HG03342 (cell line): Measurements from ENCODE around the gene ZNF79.

Experiments
- ATAC-seq: cut with Tn5 transposase; IDR thresholded peaks from one replicate; pipeline ENCODE4 v1.9.1; 2021; ENCODE audit warnings: mild to moderate bottlenecking, moderate library complexity; ENCODE audit not compliant: unreplicated experiment

The ZNF79 gene

DNA sequence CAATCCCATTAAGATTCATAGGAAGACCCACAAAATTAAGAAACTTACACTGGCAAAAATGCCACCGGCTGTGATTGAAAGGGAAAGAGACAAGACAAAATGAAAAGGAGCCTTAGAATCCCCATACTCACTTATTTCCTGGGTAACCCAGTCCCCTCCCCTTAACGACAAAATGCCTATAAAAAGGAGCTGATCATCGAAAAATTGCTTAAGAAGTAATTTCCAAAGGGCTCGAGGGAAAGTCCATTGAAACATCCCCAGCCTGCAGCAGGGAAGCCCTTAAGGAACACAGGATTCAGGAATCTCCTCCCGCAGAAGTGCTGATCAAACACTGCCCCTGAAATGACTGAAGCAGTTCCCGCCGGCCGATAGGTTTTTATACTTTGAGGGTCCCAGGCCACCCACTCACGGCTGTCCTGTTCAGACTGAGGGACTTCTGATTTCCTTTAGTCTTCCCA lies 677 bp upstream of the ZNF79 start:
- peak; percentile 1 for ATAC-seq

DNA sequence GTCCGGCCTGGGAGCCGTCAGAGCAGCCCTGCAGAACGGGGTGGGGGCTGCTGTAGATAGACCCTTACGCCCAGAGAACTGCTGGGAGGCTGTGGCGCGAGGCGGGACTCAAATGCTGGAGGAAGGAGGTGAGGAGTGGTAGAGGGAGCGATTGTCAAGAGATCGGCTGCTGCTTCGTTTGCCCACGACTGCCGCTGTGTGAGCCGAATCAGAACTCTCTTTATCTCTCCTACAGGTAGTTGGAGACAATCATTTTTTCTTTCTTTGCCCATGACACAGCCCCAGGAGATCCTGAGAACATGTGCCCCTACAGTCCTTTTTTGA lies 456 bp downstream of the ZNF79 start:
- ATAC-seq, result peak; percentile 20

DNA sequence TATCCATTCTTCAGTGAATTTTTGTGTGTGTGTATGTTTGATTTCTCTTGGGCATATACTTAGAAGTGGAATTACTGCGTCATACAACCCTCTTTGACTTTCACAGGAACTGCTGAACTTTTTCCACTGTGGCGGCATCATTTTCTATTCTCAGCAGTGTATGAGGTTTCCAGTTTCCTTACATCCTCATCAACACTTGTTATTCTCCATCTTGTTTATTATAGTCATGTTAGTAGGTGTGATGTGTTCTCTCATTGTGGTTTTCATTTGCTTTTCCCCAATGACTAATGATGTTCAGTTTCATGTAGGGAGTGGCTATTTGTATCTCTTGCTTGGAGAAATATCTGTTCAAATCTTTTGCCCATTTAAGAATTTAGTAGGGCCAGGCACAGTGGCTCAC lies 2.6 kb downstream of the ZNF79 start:
- no peak for ATAC-seq

DNA sequence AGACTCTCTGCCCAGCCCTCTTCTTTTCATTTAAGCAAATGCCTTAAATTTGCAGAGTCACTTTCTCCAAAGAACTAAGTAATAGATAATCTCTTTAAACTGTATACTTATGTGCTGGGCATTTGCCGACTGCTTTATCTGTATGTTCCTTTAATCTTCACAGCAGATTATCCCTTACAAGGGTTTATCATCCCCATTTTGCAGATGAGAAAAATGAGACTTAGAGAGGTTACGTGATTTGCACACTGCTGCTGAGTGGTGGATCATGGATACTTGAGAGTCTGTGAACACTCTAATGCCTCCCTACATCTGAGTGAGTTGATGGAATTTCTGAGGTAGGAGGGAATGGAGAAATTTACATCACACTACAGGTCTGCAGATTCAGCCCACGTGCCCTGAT lies 4.2 kb downstream of the ZNF79 start:
- ATAC-seq, result no peak

DNA sequence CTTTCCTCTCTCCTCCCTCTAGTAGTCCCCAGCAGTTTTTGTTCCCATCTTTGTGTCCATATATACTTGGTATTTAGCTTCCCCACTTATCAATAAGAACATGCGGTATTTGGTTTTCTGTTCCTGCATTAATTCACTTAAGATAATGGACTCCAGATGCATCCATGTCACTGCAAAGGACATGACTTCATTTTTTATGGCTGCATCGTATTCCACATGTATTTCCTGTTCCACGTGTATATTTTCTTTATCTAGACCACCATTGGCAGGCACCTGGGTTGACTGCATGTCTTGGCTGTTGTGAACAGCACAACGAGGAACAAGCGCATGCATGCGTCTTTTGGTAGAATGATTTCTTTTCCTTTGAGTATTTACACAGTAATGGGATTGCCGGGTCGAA lies 6.2 kb downstream of the ZNF79 start:
- no peak for ATAC-seq

DNA sequence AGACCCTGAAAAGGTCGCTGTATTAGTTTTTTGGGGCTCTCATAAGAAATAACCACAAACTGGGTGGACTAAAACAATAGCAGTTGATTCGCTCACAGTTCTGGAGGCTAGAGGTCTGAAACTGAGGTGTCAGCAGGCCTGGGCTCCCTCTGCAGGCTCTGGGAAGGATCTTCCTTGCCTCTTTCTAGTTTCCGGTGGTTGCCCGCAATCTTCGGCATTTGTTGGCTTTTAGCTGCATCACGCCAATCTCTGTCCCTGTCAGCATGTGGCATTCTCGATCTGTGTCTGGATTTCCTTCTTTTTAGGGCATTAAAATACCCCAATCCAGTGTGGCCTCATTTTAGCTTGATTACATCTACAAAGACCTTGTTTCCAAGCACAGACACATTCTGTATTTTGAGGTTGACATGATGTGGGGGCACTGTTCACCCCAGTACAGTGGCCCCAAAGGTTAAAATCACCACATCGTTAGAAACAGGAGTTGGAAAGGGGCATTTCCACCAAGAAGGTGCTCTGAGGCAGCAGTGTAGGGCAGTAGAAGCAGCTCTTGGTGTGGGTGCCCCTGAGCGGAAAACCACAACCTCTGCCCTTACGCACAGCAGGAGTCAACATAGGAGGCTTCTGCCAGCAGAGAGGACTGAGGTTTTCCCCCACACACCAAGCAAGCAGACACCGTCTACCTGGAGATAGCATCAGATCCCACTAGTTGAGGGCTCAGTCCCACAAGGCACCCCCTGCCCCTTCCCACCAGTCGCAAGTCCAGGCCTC lies 13.5 kb downstream of the ZNF79 start:
- no peak for ATAC-seq

DNA sequence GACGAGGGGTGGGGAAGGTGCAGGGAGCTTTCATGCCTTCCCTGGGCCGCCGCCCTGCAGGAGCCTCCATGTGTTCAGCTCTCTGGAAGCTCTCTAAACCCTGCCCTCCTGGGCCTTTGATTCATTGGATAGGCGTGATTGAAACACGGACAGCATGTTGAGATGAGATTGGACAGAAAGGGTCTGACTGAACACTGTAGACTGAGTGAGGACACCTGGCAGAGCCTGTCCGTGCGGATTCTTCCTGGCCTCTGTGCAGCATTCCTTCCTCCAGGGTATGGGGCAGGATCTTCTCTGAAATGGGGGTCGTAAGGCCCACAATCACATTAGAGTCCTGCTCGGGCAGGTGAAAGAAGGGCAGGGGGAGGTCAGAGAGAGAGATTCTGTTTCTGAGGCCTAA lies 14.2 kb downstream of the ZNF79 start:
- ATAC-seq, result no peak

DNA sequence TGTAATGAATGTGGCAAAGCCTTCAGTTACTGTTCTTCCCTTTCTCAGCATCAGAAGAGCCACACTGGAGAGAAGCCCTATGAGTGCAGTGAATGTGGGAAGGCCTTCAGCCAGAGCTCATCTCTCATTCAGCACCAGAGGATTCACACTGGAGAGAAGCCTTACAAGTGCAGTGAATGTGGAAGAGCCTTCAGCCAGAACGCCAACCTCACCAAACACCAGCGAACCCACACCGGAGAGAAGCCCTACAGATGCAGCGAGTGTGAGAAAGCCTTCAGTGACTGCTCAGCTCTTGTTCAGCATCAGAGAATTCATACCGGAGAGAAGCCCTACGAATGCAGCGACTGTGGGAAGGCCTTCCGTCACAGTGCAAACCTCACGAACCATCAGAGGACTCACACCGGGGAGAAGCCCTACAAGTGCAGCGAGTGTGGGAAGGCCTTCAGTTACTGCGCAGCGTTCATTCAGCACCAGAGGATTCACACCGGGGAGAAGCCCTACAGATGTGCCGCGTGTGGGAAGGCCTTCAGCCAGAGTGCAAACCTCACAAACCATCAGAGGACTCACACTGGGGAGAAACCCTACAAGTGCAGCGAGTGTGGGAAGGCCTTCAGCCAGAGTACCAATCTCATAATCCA lies 20.2 kb downstream of the ZNF79 start:
- no peak for ATAC-seq

DNA sequence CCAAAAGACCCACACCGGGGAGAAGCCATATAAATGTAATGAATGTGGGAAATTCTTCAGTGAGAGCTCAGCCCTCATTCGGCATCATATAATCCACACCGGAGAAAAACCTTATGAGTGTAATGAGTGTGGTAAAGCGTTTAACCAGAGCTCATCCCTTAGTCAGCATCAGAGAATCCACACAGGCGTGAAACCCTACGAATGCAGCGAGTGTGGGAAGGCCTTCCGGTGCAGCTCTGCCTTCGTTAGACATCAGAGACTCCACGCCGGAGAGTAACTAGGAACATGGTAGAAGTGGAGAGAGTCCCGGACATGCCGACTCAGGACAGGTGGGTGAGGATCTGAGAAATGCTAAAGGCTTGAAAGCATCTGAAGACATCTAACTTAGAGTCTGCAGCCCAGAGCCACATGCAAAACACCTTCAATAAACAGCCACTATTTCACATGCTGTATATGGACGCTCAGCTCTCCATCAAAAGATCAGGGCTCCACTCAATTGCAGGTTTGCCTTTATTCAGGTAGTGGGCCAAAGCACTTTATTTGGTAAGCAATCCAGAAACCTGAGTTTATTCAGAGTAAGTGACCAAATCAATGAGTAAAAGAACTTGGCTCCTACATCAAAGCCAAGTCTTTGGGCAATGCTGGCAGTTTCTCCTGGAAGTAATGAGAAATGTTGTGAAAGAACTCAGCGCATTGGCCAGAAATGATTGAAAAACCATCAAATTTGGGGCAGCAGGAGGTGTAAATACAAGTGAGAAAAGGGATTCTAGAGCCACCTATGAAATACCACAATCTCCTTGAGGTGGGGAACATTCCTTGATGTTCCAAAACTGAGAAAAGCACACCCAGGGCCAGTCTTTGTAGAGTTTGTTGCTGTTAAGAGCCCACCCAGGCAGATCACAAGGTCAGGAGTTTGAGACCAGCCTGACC lies 21.0 kb downstream of the ZNF79 start:
- ATAC-seq, result no peak

DNA sequence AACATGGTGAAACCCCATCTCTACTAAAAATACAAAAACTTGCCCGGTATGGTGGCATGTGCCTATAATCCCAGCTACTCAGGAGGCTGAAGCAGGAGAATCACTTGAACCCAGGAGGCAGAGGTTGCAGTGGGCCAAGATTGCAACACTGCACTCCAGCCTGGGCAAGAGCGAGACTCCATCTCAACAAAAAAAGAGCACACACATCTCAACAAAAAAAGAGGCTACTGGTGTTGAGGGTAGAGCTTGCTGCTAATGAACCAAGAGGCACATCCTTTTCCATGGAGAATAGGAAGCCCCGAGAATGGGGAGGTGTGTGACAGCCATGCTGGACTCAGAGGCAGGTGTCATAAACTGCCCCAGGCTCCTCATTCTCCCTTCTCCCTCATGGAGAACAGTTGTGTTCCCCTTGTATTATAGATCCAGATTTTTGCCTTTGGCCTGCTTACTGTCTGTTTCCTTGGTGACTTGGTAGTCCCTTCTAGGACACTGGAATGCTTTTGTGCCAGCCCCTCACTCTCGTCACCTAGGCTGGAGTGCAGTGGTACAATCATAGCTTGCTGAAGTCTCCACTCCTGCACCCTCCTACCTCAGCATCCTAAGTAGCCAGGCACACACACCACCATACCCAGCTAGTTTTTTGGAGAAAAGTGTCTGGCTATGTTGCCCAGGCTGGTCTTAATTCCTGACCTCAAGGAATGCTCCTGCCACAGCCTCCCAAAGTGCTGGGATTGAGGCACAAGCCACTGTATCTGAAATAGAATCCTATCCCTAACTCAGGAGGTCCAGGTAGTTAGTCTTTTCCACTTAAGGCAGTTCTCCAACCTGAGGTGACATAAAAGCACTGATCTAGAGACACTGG lies 21.9 kb downstream of the ZNF79 start:
- no peak for ATAC-seq

DNA sequence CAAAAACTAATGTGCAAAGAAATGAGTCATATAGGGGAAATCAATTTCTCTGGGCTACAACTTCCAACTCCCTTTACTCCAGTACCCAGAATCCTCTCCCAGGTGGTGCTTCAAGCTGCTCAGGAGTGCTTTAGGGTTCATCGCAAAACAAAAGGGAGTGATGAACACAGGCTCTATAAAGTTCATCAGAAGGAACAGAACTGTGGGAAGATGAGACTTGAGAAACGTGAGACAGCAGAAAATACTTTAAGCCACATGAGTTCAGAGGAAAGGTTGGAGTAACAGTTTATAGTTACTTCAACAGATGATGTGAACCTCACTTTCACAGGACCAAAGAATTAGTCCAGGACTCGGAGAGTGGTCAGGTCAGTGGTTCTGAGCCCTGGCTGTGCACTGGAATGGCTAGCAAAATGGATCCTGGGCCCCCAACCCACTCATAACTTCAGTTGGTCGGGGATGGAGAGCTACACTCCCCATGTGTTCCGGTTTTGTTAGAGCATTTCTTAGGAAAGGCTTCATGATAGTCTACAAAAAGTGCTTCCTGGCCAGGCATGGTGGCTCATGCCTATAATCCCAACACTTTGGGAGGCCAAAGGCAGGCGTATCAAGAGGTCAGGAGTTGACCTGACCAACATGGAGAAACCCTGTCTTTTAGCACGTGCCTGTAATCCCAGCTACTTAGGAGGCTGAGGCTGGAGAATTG lies 22.7 kb downstream of the ZNF79 start:
- ATAC-seq, result no peak

DNA sequence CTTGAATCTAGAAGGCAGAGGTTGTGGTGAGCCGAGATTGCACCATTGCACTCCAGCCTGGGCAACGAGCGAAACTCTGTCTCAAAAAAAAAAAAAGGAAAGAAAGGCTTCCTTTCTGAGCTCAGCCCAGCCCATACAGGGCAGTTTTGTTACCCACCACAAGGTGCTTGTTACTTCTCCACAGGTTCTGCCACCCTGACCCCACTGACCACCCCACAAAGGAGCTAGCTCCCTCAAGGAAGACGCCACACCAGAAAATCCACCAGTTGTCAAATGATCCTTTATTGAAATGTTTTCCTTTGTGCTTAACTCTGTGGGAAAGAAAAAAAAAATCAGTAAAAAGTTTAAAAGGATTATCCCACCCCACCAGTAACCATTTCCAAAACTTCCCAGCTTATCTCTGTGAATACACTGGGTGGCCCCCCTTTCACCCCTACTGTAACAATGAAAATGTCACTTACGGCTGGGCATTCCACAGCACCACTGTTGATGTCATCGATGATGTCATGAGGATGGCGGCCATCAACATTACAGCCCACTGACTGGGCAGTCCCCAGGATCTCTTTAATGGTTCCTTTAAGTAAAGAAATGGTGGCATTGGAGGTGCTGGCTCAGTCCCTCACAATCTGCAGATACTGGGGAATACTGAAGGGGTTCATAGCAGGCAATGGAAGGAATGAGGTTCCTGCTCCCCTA lies 23.4 kb downstream of the ZNF79 start:
- no peak for ATAC-seq

DNA sequence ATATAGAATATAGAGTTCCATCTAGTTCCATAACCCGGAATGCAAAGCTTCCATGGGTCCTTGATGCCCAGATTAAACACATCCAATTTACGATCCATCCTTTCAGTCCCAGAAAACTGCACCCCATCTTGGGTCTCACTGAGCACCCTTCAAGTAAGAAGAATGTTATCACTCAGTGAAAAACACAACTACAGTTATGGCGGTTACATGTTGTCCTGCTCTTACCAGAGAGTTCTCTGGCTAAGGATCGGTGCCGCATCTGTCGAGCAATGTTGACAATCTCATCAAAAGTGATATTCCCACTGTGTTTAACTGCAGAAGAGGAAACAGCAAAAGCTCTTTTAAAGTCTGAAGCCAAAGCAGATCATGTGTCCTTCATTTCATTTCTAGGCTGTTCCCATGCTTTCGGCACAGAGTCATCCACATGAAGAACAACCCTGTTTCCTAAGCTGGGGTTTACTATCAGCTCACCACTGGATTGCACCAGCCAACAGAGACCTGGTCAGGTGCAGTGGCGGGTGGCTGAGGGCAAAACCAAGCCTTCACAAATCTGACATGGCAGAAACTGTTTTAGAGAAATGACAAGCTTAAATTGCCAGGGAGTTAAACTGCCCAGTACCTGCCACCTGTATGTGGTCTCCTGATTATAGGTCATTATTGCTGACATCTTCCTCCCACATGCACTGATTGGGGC lies 24.1 kb downstream of the ZNF79 start:
- ATAC-seq, result no peak

DNA sequence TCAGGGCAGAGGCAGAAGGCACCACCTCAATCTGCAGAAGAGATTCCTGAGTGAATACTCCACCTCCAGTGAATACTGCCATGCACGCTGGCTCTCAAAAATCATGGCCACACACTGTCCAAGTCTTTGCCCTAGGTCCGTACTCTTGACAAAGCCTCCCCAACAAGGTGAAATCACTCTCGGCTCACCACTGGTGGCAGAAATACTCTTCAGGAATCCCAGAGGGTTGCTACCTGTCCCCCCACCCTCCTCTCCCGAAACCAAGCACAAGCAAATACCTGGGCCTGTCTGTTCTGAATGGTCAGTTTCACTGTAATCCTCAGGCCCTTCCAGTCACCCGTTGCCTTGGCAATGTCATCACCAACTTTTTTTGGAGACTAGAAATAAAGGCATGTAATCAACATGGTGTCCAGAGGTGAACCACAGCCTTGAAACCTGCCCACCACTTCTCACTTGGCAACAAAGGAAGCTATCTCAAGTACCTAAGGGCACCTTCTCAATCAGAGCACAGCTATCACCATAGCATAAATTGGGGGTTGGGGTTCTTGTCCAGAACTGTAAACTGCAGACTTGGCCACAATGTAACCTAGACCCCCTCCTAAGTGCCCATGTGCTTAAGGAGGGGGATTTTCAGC lies 25.3 kb downstream of the ZNF79 start:
- no peak for ATAC-seq

DNA sequence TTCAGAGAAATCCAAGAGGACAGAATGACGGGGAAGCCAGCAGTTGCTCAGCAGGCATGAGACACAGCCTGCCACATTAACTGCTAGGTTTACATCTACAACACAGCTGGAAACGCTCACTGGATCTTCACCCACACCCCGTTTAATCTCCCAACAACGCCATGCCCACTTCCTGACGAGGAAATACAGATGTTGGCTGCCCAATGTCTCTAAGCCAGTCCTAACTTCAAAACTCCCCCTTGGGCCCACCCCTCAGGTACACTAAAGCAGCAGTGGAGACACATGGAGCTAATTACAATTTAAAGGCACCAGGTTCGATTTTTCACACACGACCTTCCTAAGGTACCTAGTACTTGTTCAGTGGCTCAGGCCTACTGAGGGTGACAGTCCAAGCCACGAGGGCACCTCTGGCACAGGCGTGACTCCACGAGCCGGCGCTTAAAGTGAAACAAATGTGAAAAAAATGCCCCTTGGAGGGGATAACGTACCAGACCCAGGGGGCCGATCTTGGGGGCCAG lies 26.1 kb downstream of the ZNF79 start:
- ATAC-seq, result peak; percentile 3

DNA sequence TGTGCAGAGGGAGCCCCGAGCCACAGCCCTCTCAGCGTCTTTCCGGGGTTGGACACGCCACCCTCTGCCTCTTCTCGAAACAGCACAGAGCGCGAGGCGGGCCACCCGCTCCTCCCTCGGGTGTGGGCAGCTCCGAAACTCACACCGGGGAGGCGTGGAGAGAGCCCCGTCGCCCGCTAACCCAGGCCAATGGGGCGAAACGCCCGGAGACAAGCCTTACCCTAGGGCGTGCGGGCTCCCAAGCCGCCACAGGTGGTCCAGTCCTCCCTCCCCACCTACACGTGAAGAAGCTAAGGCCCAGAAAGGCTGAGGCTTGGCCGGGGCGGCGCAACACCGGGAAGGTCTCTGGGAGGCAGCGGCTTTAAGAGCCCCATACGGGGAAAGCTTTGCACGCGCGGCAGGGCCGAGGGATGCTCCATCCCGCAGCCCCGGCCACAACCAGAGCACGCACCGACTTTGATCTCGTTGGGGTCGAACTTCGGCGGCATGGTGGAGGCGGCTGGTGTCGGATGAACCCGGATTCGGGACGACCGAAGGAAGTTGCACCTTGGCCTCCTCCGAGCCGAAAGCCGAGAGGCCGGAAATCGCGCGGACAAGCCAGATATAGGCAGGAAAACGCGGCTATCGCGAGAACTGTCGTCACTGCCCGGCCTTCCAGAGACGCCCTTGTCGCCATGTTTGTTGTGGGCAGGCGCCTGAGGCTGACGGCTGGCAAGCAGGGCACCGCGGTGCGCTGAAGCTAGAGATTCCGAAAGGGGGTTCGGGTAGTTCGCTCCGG lies 26.8 kb downstream of the ZNF79 start, which contains the start of the genes LRSAM1 and RPL12:
TSS of gene LRSAM1 (plus strand) at position 681 of the 778 bp plus-strand sequence. CDS start 3,018 bp downstream, outside the sequence.
TSS of gene RPL12 (minus strand) at position 577 of the 778 bp plus-strand sequence. CDS start at position 488, 89 bp downstream.
- ATAC-seq, result peak; percentile 62

DNA sequence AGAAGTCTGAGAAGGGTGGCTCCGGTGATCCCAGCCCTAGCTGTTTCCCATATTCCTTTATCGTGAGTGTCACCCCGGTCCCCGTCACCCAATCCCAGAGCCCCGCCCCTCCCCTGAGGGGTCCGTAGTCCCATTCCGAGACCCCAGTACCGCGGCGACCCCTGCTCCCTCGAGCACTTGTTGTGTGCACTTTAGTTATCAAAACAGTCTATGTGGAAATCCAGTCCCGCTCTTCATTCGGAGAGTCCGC lies 27.4 kb downstream of the ZNF79 start:
- ATAC-seq, result no peak
